Stimulated activated CD4-positive, alpha-beta T cell treated with anti-CD3 and anti-CD28 coated beads, Interleukin-2, amount 100 ng/mL, for 24 hours (primary cell): ENCODE measurements around the gene KAT7.
"Not testable (repeated sequence)": the region's sequence is repeated elsewhere in the genome, so short reads cannot be mapped to it uniquely, and the experiment has no call there.

ENCODE experiments used
- DNase-seq, 2 donors: peaks; one replicate each; pipeline ENCODE4 v3.0.0-alpha.2; 2020

The KAT7 gene

GRCh38 chr17:49788478-49789242, at the start of gene KAT7:
TSS of gene KAT7 (plus strand) at chr17:49788681. CDS start at chr17:49788835, 154 bp downstream.
- peak; percentile 97 to 98 for DNase-seq

GRCh38 chr17:49739641-49740271, 48.7 kb upstream of the KAT7 start:
- DNase-seq, result peak; percentile 80 to 81

- DNase-seq, result no peak
Observed at GRCh38 chr17:49741009-49741691, 47.3 kb upstream of the KAT7 start.

GRCh38 chr17:49741692-49742076, 46.8 kb upstream of the KAT7 start:
- no peak for DNase-seq

GRCh38 chr17:49742166-49742638, 46.3 kb upstream of the KAT7 start:
- no peak for DNase-seq

- DNase-seq, result no peak
Observed at GRCh38 chr17:49745175-49746139, 43.0 kb upstream of the KAT7 start.

- DNase-seq, result no peak
Observed at GRCh38 chr17:49746791-49747490, 41.5 kb upstream of the KAT7 start.

GRCh38 chr17:49747632-49748031, 40.8 kb upstream of the KAT7 start:
- no peak for DNase-seq

- DNase-seq, result no peak
Observed at GRCh38 chr17:49748223-49748622, 40.3 kb upstream of the KAT7 start.

- peak; percentile 43 to 64 for DNase-seq
Observed at GRCh38 chr17:49748791-49749190, 39.7 kb upstream of the KAT7 start.

GRCh38 chr17:49749730-49750129, 38.8 kb upstream of the KAT7 start:
- DNase-seq, result no peak

- no peak for DNase-seq
Observed at GRCh38 chr17:49752508-49752907, 36.0 kb upstream of the KAT7 start.

GRCh38 chr17:49753959-49754391, 34.5 kb upstream of the KAT7 start:
- DNase-seq, result no peak

- DNase-seq, result no peak
Observed at GRCh38 chr17:49755663-49756283, 32.7 kb upstream of the KAT7 start.

- no peak for DNase-seq
Observed at GRCh38 chr17:49756323-49757150, 31.9 kb upstream of the KAT7 start.

GRCh38 chr17:49757151-49757777, 31.2 kb upstream of the KAT7 start:
- DNase-seq, result no peak

GRCh38 chr17:49758464-49759010, 29.9 kb upstream of the KAT7 start:
- not testable (repeated sequence) for DNase-seq

- no peak for DNase-seq
Observed at GRCh38 chr17:49759203-49759602, 29.3 kb upstream of the KAT7 start.

GRCh38 chr17:49760296-49760695, 28.2 kb upstream of the KAT7 start:
- DNase-seq, result no peak
